Measurements from ENCODE around the gene SYT2. TPM values are rescaled to one million over a fixed set of nuclear protein-coding genes. Genes with fewer than 3 reads are reported as not detected.

The SYT2 gene
- total RNA-seq, 1 donor from 2014 or later = 11.9 TPM

DNA sequence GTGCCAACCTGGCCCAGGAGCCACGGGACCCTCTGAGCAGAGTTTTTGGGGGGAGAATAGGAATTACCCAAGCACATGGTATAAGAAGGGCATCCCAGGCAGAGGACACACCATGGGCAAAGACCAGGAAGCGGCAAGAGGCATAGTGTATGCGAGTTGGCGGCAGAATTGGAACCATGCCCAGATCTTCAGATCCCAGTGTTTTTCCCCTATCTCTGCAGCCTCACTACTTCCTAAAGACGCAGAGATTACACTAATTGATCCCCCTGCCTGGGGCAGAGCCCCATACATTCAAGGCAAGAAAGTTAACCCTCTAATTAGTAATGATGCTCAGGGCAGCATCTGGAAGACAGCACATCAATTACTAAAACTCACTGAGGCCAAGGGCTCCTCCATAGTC lies 48.2 kb downstream of the SYT2 start:
- peaks cover 20% of the 10 kb centered on the region for H3K4me1 Mint-ChIP-seq (ENCODE audit: unreplicated experiment)
- DNase-seq (ENCODE audit: extremely low spot score, unreplicated experiment) = no peak
- H3K27ac Mint-ChIP-seq = no peak overlapping the region
- peaks cover 45% of the 10 kb centered on the region for H3K27me3 Mint-ChIP-seq
- H3K4me3 Mint-ChIP-seq = no peak overlapping the region
- TF ChIP-seq, protein P1, sequence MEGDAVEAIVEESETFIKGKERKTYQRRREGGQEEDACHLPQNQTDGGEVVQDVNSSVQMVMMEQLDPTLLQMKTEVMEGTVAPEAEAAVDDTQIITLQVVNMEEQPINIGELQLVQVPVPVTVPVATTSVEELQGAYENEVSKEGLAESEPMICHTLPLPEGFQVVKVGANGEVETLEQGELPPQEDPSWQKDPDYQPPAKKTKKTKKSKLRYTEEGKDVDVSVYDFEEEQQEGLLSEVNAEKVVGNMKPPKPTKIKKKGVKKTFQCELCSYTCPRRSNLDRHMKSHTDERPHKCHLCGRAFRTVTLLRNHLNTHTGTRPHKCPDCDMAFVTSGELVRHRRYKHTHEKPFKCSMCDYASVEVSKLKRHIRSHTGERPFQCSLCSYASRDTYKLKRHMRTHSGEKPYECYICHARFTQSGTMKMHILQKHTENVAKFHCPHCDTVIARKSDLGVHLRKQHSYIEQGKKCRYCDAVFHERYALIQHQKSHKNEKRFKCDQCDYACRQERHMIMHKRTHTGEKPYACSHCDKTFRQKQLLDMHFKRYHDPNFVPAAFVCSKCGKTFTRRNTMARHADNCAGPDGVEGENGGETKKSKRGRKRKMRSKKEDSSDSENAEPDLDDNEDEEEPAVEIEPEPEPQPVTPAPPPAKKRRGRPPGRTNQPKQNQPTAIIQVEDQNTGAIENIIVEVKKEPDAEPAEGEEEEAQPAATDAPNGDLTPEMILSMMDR (conservative IDR thresholded peaks at IDR 0.05) = no peak
- no peaks in the 10 kb centered on the region for H3K9me3 Mint-ChIP-seq
- no peaks in the 10 kb centered on the region for H3K36me3 Mint-ChIP-seq

DNA sequence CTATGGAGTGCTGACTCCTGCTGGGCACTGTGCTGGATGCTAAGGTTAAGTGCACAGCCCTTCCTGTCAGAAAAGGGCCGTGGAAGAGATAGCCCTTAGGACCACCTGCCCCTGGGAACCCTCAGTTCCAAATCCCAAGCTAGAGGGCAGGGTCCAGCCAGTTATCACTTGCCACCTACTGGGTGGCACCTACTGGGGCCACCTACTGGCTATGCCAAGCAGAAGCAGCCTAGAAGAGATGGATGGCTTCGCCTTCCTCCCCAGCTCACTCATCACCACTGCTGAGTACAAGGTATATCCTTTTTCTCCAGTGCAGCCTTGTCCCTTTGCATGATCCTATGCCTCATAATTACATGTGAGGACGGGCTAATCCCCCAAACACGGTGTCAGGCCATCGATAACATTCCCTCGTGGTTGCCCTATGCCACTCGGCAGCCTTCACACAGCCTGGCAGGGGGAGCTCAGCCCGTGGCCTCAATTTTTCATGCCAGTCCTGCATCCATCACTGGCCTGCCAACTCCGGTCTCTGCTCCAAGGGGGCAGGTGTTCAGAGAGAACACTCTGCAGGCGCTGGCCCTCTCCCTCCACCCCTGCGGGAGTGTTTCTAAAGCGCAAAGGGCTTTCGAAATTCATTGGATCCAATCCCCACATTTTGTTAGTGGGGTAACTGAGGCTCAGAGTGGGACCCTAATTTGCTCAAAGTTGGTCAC lies 49.0 kb downstream of the SYT2 start:
- Mint-ChIP-seq H3K27ac (no peak overlapping the region), H3K4me3 (no peak overlapping the region), H3K4me1 (ENCODE audit: unreplicated experiment) (peaks cover 24% of the 10 kb centered on the region), H3K27me3 (peaks cover 50% of the 10 kb centered on the region), H3K9me3 (no peaks in the 10 kb centered on the region), H3K36me3 (no peaks in the 10 kb centered on the region)
- TF ChIP-seq, protein P1 (conservative IDR thresholded peaks at IDR 0.05) = no peak
- DNase-seq (ENCODE audit: extremely low spot score, unreplicated experiment) = no peak

DNA sequence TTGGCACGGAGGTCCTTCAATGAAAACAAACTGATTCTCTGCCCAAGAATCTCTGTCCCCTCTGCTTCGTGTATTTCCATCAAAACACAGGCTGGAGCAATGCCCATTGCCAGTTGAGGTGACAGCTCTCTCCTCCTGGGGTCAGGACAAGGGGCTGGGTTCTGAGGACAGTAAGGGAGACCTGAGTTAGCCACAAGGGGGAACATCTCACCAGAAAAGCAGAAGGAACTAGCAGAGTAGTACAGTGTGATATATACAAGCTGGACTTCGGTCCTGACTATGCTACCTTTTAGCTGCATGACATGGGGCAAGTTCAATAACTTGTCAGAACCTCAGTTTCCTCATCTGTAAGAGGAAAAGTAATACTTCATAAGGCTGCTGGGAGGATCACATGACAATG lies 50.3 kb downstream of the SYT2 start:
- Mint-ChIP-seq H3K4me1 (ENCODE audit: unreplicated experiment) (peaks cover 24% of the 10 kb centered on the region), H3K27me3 (peaks cover 56% of the 10 kb centered on the region), H3K36me3 (no peaks in the 10 kb centered on the region), H3K9me3 (no peaks in the 10 kb centered on the region), H3K4me3 (no peak overlapping the region), H3K27ac (no peak overlapping the region)
- DNase-seq (ENCODE audit: extremely low spot score, unreplicated experiment) = no peak
- TF ChIP-seq, protein P1 (conservative IDR thresholded peaks at IDR 0.05) = no peak

DNA sequence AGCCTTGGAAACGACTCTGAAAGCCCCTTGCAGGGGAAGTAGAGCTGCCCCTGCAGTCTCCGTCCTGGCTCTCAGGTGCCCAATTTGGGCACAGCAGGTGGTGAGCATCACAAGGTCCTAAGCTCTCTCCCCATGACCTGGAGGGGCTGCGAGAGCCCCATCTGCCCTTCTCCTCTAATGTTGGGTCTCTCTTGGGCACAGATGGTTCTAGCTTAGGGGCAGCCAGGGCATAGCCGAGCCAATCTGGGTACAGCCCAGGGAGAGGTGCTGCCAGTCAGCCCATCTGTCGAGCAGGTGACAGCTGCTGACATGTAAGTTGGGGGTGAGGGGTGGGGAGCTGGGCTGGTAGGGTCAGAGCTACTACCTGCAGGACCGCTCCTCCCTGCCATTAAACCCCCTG lies 50.7 kb downstream of the SYT2 start:
- H3K9me3 Mint-ChIP-seq = no peaks in the 10 kb centered on the region
- no peaks in the 10 kb centered on the region for H3K36me3 Mint-ChIP-seq
- H3K4me3 Mint-ChIP-seq = no peak overlapping the region
- no peak for DNase-seq (ENCODE audit: extremely low spot score, unreplicated experiment)
- H3K27me3 Mint-ChIP-seq = peaks cover 60% of the 10 kb centered on the region
- TF ChIP-seq, protein P1 (conservative IDR thresholded peaks at IDR 0.05) = no peak
- peaks cover 24% of the 10 kb centered on the region for H3K4me1 Mint-ChIP-seq (ENCODE audit: unreplicated experiment)
- H3K27ac Mint-ChIP-seq = no peak overlapping the region

GRCh38 chr1:202658769-202659168 lies 51.5 kb downstream of the SYT2 start:
- no peak for DNase-seq (ENCODE audit: extremely low spot score, unreplicated experiment)
- TF ChIP-seq, protein P1 (conservative IDR thresholded peaks at IDR 0.05) = no peak
- Mint-ChIP-seq H3K4me1 (ENCODE audit: unreplicated experiment) (peaks cover 22% of the 10 kb centered on the region), H3K4me3 (peak overlapping the region; percentile 51), H3K27ac (no peak overlapping the region), H3K36me3 (no peaks in the 10 kb centered on the region), H3K27me3 (peaks cover 58% of the 10 kb centered on the region), H3K9me3 (no peaks in the 10 kb centered on the region)
